ENCODE results near the gene SHLD3.

DNA sequence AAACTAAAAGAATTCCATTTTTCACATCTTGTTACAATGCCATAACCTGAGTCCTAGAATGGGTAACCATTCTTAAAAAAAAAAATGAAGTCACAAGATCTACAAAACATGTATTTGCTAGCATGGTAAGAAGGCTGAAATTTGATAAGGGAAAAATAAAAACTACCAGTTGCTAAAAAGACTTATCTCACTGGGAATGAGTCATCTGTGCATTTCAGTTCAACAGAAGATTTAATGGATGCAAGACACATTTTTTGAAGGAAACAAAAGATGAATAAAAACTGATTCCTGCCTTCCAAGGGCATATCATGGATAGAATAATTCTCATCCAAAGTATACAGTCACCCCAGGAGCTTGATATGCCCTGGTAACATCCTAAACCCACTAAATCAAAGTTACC lies 49.9 kb downstream of the SHLD3 start:
- TF ChIP-seq POLR2A (IDR thresholded peaks at IDR 0.05): no peak
- TF ChIP-seq, protein P1, sequence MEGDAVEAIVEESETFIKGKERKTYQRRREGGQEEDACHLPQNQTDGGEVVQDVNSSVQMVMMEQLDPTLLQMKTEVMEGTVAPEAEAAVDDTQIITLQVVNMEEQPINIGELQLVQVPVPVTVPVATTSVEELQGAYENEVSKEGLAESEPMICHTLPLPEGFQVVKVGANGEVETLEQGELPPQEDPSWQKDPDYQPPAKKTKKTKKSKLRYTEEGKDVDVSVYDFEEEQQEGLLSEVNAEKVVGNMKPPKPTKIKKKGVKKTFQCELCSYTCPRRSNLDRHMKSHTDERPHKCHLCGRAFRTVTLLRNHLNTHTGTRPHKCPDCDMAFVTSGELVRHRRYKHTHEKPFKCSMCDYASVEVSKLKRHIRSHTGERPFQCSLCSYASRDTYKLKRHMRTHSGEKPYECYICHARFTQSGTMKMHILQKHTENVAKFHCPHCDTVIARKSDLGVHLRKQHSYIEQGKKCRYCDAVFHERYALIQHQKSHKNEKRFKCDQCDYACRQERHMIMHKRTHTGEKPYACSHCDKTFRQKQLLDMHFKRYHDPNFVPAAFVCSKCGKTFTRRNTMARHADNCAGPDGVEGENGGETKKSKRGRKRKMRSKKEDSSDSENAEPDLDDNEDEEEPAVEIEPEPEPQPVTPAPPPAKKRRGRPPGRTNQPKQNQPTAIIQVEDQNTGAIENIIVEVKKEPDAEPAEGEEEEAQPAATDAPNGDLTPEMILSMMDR (IDR thresholded peaks at IDR 0.05 in 4 of 5, conservative IDR thresholded peaks at IDR 0.05 in 1 of 5): no peak
